ENCODE measurements around the gene FLT1.

GRCh38 chr13:28510066-28510465 is 15.1 kb upstream of the FLT1 start:
- no peak for TF ChIP-seq ZNF10 (tag by site-specific recombination; IDR thresholded peaks at IDR 0.05)
- no peak for TF ChIP-seq REST (tag by site-specific recombination; IDR thresholded peaks at IDR 0.05)
- no peak for TF ChIP-seq ZBTB26 (tag by site-specific recombination; optimal IDR thresholded peaks at IDR 0.05)
- TF ChIP-seq CTCF (tag by site-specific recombination; IDR thresholded peaks at IDR 0.05), result no peak
- TF ChIP-seq BCL11A (tag by site-specific recombination; IDR thresholded peaks at IDR 0.05; ENCODE audit: low read depth), result no peak
- TF ChIP-seq GLIS2 (tag by site-specific recombination; IDR thresholded peaks at IDR 0.05), result no peak
- TF ChIP-seq TCF7L2 (IDR thresholded peaks at IDR 0.05; ENCODE audit: borderline replicate concordance, low read depth, low read length), result no peak
- no peak for TF ChIP-seq ATF2 (tag by site-specific recombination; IDR thresholded peaks at IDR 0.05; ENCODE audit: low read depth)
- no peak for TF ChIP-seq ZNF530 (tag by site-specific recombination; IDR thresholded peaks at IDR 0.05; ENCODE audit: low read depth)
